ENCODE results near the gene DLG2. TPM values are rescaled to one million over a fixed set of nuclear protein-coding genes. Genes with fewer than 3 reads are reported as not detected.
"Not testable (repeated sequence)": the region's sequence is repeated elsewhere in the genome, so short reads cannot be mapped to it uniquely, and the experiment has no call there.

DLG2 gene
- polyA plus RNA-seq, 2 donors = 2.6 to 6.7 TPM

- no peak overlapping the region for H3K27ac ChIP-seq (ENCODE audit: low read depth in 2 of 2, low read length in 1 of 2)
- H3K4me3 ChIP-seq (ENCODE audit: low read depth in 1 of 2, low read length in 2 of 2) = no peak overlapping the region
- no peaks in the 10 kb centered on the region for H3K36me3 ChIP-seq (ENCODE audit: control insufficient read depth in 2 of 2, insufficient read depth in 2 of 2, low read length in 1 of 2)
- 57 to 70% methylated on average over 1 of the region's 1 CpG for WGBS, 2 donors
- H3K4me1 ChIP-seq (ENCODE audit: control insufficient read depth in 2 of 2, insufficient read depth in 2 of 2, low read length in 1 of 2) = no peaks in the 10 kb centered on the region
- H3K9me3 ChIP-seq (ENCODE audit: control insufficient read depth in 2 of 2, insufficient read depth in 1 of 2, low read depth in 1 of 2, low read length in 1 of 2) = peaks cover 0 to 8% of the 10 kb centered on the region in 2 donors
- no peaks in the 10 kb centered on the region for H3K27me3 ChIP-seq (ENCODE audit: control insufficient read depth in 1 of 2, insufficient read depth in 2 of 2, low read length in 2 of 2)
Measured at GRCh38 chr11:85391141-85391540, 236.0 kb downstream of the DLG2 start.

- Histone ChIP-seq H3K9me3 (ENCODE audit: control insufficient read depth in 2 of 2, insufficient read depth in 1 of 2, low read depth in 1 of 2, low read length in 1 of 2) (peaks cover 0 to 3% of the 10 kb centered on the region in 2 donors), H3K27ac (ENCODE audit: low read depth in 2 of 2, low read length in 1 of 2) (no peak overlapping the region), H3K4me1 (ENCODE audit: control insufficient read depth in 2 of 2, insufficient read depth in 2 of 2, low read length in 1 of 2) (no peaks in the 10 kb centered on the region), H3K36me3 (ENCODE audit: control insufficient read depth in 2 of 2, insufficient read depth in 2 of 2, low read length in 1 of 2) (no peaks in the 10 kb centered on the region), H3K27me3 (ENCODE audit: control insufficient read depth in 1 of 2, insufficient read depth in 2 of 2, low read length in 2 of 2) (no peaks in the 10 kb centered on the region), H3K4me3 (ENCODE audit: low read depth in 1 of 2, low read length in 2 of 2) (no peak overlapping the region)
Measured at GRCh38 chr11:85385547-85385946, 241.6 kb downstream of the DLG2 start.

- Histone ChIP-seq H3K36me3 (ENCODE audit: control insufficient read depth in 2 of 2, insufficient read depth in 2 of 2, low read length in 1 of 2) (no peaks in the 10 kb centered on the region), H3K27me3 (ENCODE audit: control insufficient read depth in 1 of 2, insufficient read depth in 2 of 2, low read length in 2 of 2) (no peaks in the 10 kb centered on the region), H3K4me3 (ENCODE audit: low read depth in 1 of 2, low read length in 2 of 2) (no peak overlapping the region), H3K27ac (ENCODE audit: low read depth in 2 of 2, low read length in 1 of 2) (no peak overlapping the region), H3K4me1 (ENCODE audit: control insufficient read depth in 2 of 2, insufficient read depth in 2 of 2, low read length in 1 of 2) (no peaks in the 10 kb centered on the region), H3K9me3 (ENCODE audit: control insufficient read depth in 2 of 2, insufficient read depth in 1 of 2, low read depth in 1 of 2, low read length in 1 of 2) (peaks cover 0 to 3% of the 10 kb centered on the region in 2 donors)
- 59 to 64% methylated on average over 1 of the region's 1 CpG for whole genome bisulfite sequencing, 2 donors
Measured at GRCh38 chr11:85385111-85385510, 242.0 kb downstream of the DLG2 start.

GRCh38 chr11:85379066-85379465 is 248.1 kb downstream of the DLG2 start:
- Histone ChIP-seq H3K36me3 (ENCODE audit: control insufficient read depth in 2 of 2, insufficient read depth in 2 of 2, low read length in 1 of 2) (no peaks in the 10 kb centered on the region), H3K4me1 (ENCODE audit: control insufficient read depth in 2 of 2, insufficient read depth in 2 of 2, low read length in 1 of 2) (no peaks in the 10 kb centered on the region), H3K27ac (ENCODE audit: low read depth in 2 of 2, low read length in 1 of 2) (no peak overlapping the region), H3K9me3 (ENCODE audit: control insufficient read depth in 2 of 2, insufficient read depth in 1 of 2, low read depth in 1 of 2, low read length in 1 of 2) (no peaks in the 10 kb centered on the region), H3K4me3 (ENCODE audit: low read depth in 1 of 2, low read length in 2 of 2) (no peak overlapping the region), H3K27me3 (ENCODE audit: control insufficient read depth in 1 of 2, insufficient read depth in 2 of 2, low read length in 2 of 2) (no peaks in the 10 kb centered on the region)
- 74 to 88% methylated on average over 2 of the region's 2 CpGs for WGBS, 2 donors

GRCh38 chr11:85377901-85378300 is 249.2 kb downstream of the DLG2 start:
- H3K36me3 ChIP-seq (ENCODE audit: control insufficient read depth in 2 of 2, insufficient read depth in 2 of 2, low read length in 1 of 2) = no peaks in the 10 kb centered on the region
- no peak overlapping the region for H3K27ac ChIP-seq (ENCODE audit: low read depth in 2 of 2, low read length in 1 of 2)
- no peaks in the 10 kb centered on the region for H3K4me1 ChIP-seq (ENCODE audit: control insufficient read depth in 2 of 2, insufficient read depth in 2 of 2, low read length in 1 of 2)
- H3K9me3 ChIP-seq (ENCODE audit: control insufficient read depth in 2 of 2, insufficient read depth in 1 of 2, low read depth in 1 of 2, low read length in 1 of 2) = no peaks in the 10 kb centered on the region
- H3K4me3 ChIP-seq (ENCODE audit: low read depth in 1 of 2, low read length in 2 of 2) = no peak overlapping the region
- H3K27me3 ChIP-seq (ENCODE audit: control insufficient read depth in 1 of 2, insufficient read depth in 2 of 2, low read length in 2 of 2) = no peaks in the 10 kb centered on the region

GRCh38 chr11:85359859-85360258 is 267.3 kb downstream of the DLG2 start:
- Histone ChIP-seq H3K4me1 (ENCODE audit: control insufficient read depth in 2 of 2, insufficient read depth in 2 of 2, low read length in 1 of 2) (no peaks in the 10 kb centered on the region), H3K36me3 (ENCODE audit: control insufficient read depth in 2 of 2, insufficient read depth in 2 of 2, low read length in 1 of 2) (no peaks in the 10 kb centered on the region), H3K27ac (ENCODE audit: low read depth in 2 of 2, low read length in 1 of 2) (no peak overlapping the region), H3K9me3 (ENCODE audit: control insufficient read depth in 2 of 2, insufficient read depth in 1 of 2, low read depth in 1 of 2, low read length in 1 of 2) (no peaks in the 10 kb centered on the region), H3K4me3 (ENCODE audit: low read depth in 1 of 2, low read length in 2 of 2) (no peak overlapping the region), H3K27me3 (ENCODE audit: control insufficient read depth in 1 of 2, insufficient read depth in 2 of 2, low read length in 2 of 2) (no peaks in the 10 kb centered on the region)
- WGBS, 2 donors = 86 to 88% methylated on average over 6 of the region's 6 CpGs

GRCh38 chr11:85355921-85356320 is 271.2 kb downstream of the DLG2 start:
- no peak overlapping the region for H3K27ac ChIP-seq (ENCODE audit: low read depth in 2 of 2, low read length in 1 of 2)
- no peak overlapping the region for H3K4me3 ChIP-seq (ENCODE audit: low read depth in 1 of 2, low read length in 2 of 2)
- H3K4me1 ChIP-seq (ENCODE audit: control insufficient read depth in 2 of 2, insufficient read depth in 2 of 2, low read length in 1 of 2) = no peaks in the 10 kb centered on the region
- no peaks in the 10 kb centered on the region for H3K9me3 ChIP-seq (ENCODE audit: control insufficient read depth in 2 of 2, insufficient read depth in 1 of 2, low read depth in 1 of 2, low read length in 1 of 2)
- no peaks in the 10 kb centered on the region for H3K27me3 ChIP-seq (ENCODE audit: control insufficient read depth in 1 of 2, insufficient read depth in 2 of 2, low read length in 2 of 2)
- no peaks in the 10 kb centered on the region for H3K36me3 ChIP-seq (ENCODE audit: control insufficient read depth in 2 of 2, insufficient read depth in 2 of 2, low read length in 1 of 2)

GRCh38 chr11:85349539-85349938 is 277.6 kb downstream of the DLG2 start:
- 93 to 96% methylated on average over 2 of the region's 2 CpGs for WGBS, 2 donors
- H3K36me3 ChIP-seq (ENCODE audit: control insufficient read depth in 2 of 2, insufficient read depth in 2 of 2, low read length in 1 of 2); H3K9me3 ChIP-seq (ENCODE audit: control insufficient read depth in 2 of 2, insufficient read depth in 1 of 2, low read depth in 1 of 2, low read length in 1 of 2); H3K4me1 ChIP-seq (ENCODE audit: control insufficient read depth in 2 of 2, insufficient read depth in 2 of 2, low read length in 1 of 2); H3K27me3 ChIP-seq (ENCODE audit: control insufficient read depth in 1 of 2, insufficient read depth in 2 of 2, low read length in 2 of 2); H3K4me3 ChIP-seq (ENCODE audit: low read depth in 1 of 2, low read length in 2 of 2); H3K27ac ChIP-seq (ENCODE audit: low read depth in 2 of 2, low read length in 1 of 2): not testable (repeated sequence)

GRCh38 chr11:85348945-85349344 is 278.2 kb downstream of the DLG2 start:
- Histone ChIP-seq H3K4me3 (ENCODE audit: low read depth in 1 of 2, low read length in 2 of 2) (no peak overlapping the region), H3K27me3 (ENCODE audit: control insufficient read depth in 1 of 2, insufficient read depth in 2 of 2, low read length in 2 of 2) (no peaks in the 10 kb centered on the region), H3K36me3 (ENCODE audit: control insufficient read depth in 2 of 2, insufficient read depth in 2 of 2, low read length in 1 of 2) (no peaks in the 10 kb centered on the region), H3K9me3 (ENCODE audit: control insufficient read depth in 2 of 2, insufficient read depth in 1 of 2, low read depth in 1 of 2, low read length in 1 of 2) (no peaks in the 10 kb centered on the region), H3K27ac (ENCODE audit: low read depth in 2 of 2, low read length in 1 of 2) (no peak overlapping the region), H3K4me1 (ENCODE audit: control insufficient read depth in 2 of 2, insufficient read depth in 2 of 2, low read length in 1 of 2) (no peaks in the 10 kb centered on the region)

GRCh38 chr11:85347291-85347690 is 279.9 kb downstream of the DLG2 start:
- no peak overlapping the region for H3K4me3 ChIP-seq (ENCODE audit: low read depth in 1 of 2, low read length in 2 of 2)
- no peak overlapping the region for H3K27ac ChIP-seq (ENCODE audit: low read depth in 2 of 2, low read length in 1 of 2)
- no peaks in the 10 kb centered on the region for H3K9me3 ChIP-seq (ENCODE audit: control insufficient read depth in 2 of 2, insufficient read depth in 1 of 2, low read depth in 1 of 2, low read length in 1 of 2)
- H3K27me3 ChIP-seq (ENCODE audit: control insufficient read depth in 1 of 2, insufficient read depth in 2 of 2, low read length in 2 of 2) = no peaks in the 10 kb centered on the region
- WGBS, 2 donors = 52 to 56% methylated on average over 1 of the region's 1 CpG
- no peaks in the 10 kb centered on the region for H3K4me1 ChIP-seq (ENCODE audit: control insufficient read depth in 2 of 2, insufficient read depth in 2 of 2, low read length in 1 of 2)
- H3K36me3 ChIP-seq (ENCODE audit: control insufficient read depth in 2 of 2, insufficient read depth in 2 of 2, low read length in 1 of 2) = no peaks in the 10 kb centered on the region
